Thoracic aorta (tissue), 2 donors: Measurements from ENCODE around the gene CACNG5. TPM values are rescaled to one million over a fixed set of nuclear protein-coding genes. Genes with fewer than 3 reads are reported as not detected.

Experiments
- ATAC-seq: fragments of 150-250 bp; one replicate; pipeline ENCODE4 v1.8.0; 2017; ENCODE audit warnings: low read depth; ENCODE audit not compliant: insufficient number of reproducible peaks, low FRiP score
- DNase-seq: peaks from one replicate; pipeline ENCODE4 v3.0.0-alpha.2; 2020; ENCODE audit warnings: low spot score
- H3K27ac ChIP-seq, 2 donors: fragments of 200-600 bp; sonication (generic); 1 replicate in 1 of 2; 2 replicates in 1 of 2; pipeline ENCODE4 v1.5.1; 2016; ENCODE audit warnings: mild to moderate bottlenecking in 2 of 2, moderate library complexity in 2 of 2
- H3K27me3 ChIP-seq: fragments of 200-600 bp; sonication (generic); replicated peaks from 2 replicates; pipeline ENCODE4 v1.6.0; 2016; ENCODE audit warnings: mild to moderate bottlenecking; ENCODE audit not compliant: insufficient read depth
- H3K36me3 ChIP-seq: fragments of 200-600 bp; sonication (generic); one replicate; pipeline ENCODE4 v1.5.1; 2016
- H3K4me1 ChIP-seq, 2 donors: fragments of 200-600 bp; sonication (generic); 1 replicate in 1 of 2; 2 replicates in 1 of 2; pipeline versions ENCODE4 v1.5.1 to v1.6.0; 2016; ENCODE audit warnings: low read depth in 2 of 2, mild to moderate bottlenecking in 1 of 2; ENCODE audit not compliant: control insufficient read depth in 1 of 2
- H3K4me3 ChIP-seq: fragments of 200-600 bp; sonication (generic); 2 replicates; pipeline ENCODE4 v1.5.1; 2016; ENCODE audit warnings: mild to moderate bottlenecking
- H3K9me3 ChIP-seq: fragments of 200-600 bp; sonication (generic); 2 replicates; pipeline ENCODE4 v1.5.1; 2016
- total RNA-seq, 2 donors: library from RNA; depleted of rRNA; stranded (reverse); fragments of >200 nt; gene quantifications; one replicate each; pipeline versions ENCODE4 v1.1.0 to v1.2.3, GENCODE V29; 2016
- TF ChIP-seq, protein P1 (sequence below): fragments of 200-600 bp; sonication (generic); IDR thresholded peaks from one replicate; pipeline ENCODE4 v1.5.1; 2019; ENCODE audit warnings: antibody characterized with exemption

CACNG5 gene
- total RNA-seq, 2 donors from 2014 or later, result not detected

DNA sequence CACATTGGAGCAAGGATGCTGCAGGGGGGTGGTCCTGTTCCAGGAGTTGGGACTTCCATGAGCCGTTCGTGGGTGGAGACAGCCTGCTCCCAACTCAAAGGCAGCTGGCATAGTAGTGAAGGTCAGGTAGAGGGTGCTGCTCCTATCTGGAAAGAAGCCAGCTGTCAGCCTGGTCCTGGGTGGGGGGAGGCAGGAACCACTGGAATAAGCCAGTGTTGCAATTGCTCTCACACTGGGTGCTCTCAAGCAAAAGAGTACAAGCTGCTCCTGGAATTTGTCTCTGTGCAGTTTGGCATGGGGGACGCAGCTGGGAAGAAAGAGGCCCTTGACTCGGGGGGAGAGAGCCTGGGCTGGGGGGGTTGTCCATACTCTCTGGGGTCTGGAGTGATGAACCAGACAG lies 8.7 kb downstream of the CACNG5 start:
- Histone ChIP-seq H3K9me3 (no peaks in the 10 kb centered on the region), H3K4me3 (no peak overlapping the region), H3K4me1 (no peaks in the 10 kb centered on the region), H3K36me3 (no peaks in the 10 kb centered on the region), H3K27me3 (no peaks in the 10 kb centered on the region), H3K27ac (no peak overlapping the region)
- TF ChIP-seq, protein P1, sequence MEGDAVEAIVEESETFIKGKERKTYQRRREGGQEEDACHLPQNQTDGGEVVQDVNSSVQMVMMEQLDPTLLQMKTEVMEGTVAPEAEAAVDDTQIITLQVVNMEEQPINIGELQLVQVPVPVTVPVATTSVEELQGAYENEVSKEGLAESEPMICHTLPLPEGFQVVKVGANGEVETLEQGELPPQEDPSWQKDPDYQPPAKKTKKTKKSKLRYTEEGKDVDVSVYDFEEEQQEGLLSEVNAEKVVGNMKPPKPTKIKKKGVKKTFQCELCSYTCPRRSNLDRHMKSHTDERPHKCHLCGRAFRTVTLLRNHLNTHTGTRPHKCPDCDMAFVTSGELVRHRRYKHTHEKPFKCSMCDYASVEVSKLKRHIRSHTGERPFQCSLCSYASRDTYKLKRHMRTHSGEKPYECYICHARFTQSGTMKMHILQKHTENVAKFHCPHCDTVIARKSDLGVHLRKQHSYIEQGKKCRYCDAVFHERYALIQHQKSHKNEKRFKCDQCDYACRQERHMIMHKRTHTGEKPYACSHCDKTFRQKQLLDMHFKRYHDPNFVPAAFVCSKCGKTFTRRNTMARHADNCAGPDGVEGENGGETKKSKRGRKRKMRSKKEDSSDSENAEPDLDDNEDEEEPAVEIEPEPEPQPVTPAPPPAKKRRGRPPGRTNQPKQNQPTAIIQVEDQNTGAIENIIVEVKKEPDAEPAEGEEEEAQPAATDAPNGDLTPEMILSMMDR, result no peak
- DNase-seq, result no peak
- no peak for ATAC-seq

DNA sequence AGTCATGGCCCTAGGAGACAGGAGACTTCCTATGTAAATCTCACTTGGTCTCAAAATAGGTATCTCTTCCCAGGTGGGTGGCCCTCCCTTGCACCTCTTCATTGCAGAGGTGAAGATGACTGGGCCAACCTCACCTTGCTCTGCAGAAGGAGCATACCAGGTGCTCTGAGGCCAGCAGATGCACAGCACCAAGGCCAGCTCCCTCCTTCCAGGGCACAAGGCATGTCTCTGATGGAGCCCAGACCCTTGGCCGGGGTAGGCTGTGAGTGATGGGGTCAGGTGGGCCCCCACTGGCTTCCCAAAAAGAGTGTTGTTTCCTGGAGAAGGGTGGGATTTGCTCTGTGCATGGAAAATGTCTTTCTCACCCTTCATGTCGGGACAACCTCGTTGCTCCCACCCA lies 12.8 kb downstream of the CACNG5 start:
- ATAC-seq (no peak), DNase-seq (no peak)
- Histone ChIP-seq H3K27ac (no peak overlapping the region), H3K27me3 (no peaks in the 10 kb centered on the region), H3K4me3 (no peak overlapping the region), H3K9me3 (no peaks in the 10 kb centered on the region), H3K36me3 (no peaks in the 10 kb centered on the region), H3K4me1 (no peaks in the 10 kb centered on the region)
- TF ChIP-seq, protein P1, result no peak

DNA sequence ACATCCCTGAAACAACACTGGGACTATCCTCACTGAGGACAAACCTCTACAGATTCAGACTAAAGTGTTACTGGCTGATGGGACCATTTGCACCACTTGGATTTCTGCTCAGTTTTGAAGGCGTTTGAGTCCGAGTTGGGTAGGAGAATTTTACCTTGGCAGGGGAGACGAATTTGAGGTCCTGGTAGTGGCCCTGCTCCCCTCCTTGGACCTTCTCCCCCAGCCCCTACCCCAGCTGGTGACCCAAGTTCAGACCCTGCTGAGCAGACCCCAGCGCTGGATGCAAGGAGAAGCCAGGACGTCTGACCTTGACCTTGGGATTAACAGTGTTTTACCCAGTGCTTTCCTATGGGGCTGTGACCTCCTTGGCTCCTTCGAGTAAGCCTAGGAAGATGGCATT lies 13.6 kb downstream of the CACNG5 start:
- TF ChIP-seq, protein P1, result no peak
- Histone ChIP-seq H3K36me3 (no peaks in the 10 kb centered on the region), H3K4me1 (no peaks in the 10 kb centered on the region), H3K27ac (no peak overlapping the region), H3K9me3 (no peaks in the 10 kb centered on the region), H3K27me3 (no peaks in the 10 kb centered on the region), H3K4me3 (no peak overlapping the region)
- ATAC-seq, result no peak
- no peak for DNase-seq

DNA sequence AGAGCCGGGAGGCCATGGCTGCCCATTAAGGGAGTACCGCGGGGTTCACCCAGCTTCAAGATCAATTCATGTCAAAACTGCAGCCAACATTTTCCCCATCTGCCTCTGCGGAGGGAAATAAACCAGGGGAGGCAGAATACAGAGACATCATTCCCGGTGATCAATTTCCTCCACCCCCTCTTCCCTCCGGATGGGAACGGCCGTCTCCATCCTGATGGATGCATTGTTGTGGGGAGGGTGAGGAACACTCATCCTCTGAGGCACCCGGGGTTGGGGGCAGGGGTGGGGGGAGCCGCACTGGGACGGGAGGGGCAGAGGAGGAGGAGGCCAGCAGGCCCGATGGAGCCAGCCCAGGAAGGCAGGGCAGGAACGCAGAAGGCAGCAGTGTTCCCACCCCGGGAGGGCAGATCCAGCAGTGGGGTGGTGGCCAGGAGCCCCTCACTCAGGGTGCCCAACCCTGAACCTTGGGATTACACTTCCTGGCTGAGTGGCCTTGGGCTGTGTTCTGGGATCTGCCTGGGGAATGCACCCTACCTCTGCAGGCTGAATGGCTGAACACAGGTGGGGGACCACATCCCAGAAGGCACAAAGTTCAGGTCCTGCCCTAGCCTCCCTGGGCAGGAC lies 14.2 kb downstream of the CACNG5 start:
- no peaks in the 10 kb centered on the region for H3K36me3 ChIP-seq
- DNase-seq (no peak), ATAC-seq (no peak)
- no peak overlapping the region for H3K27ac ChIP-seq
- no peak overlapping the region for H3K4me3 ChIP-seq
- no peaks in the 10 kb centered on the region for H3K4me1 ChIP-seq
- TF ChIP-seq, protein P1, result no peak
- H3K9me3 ChIP-seq, result no peaks in the 10 kb centered on the region
- no peaks in the 10 kb centered on the region for H3K27me3 ChIP-seq

DNA sequence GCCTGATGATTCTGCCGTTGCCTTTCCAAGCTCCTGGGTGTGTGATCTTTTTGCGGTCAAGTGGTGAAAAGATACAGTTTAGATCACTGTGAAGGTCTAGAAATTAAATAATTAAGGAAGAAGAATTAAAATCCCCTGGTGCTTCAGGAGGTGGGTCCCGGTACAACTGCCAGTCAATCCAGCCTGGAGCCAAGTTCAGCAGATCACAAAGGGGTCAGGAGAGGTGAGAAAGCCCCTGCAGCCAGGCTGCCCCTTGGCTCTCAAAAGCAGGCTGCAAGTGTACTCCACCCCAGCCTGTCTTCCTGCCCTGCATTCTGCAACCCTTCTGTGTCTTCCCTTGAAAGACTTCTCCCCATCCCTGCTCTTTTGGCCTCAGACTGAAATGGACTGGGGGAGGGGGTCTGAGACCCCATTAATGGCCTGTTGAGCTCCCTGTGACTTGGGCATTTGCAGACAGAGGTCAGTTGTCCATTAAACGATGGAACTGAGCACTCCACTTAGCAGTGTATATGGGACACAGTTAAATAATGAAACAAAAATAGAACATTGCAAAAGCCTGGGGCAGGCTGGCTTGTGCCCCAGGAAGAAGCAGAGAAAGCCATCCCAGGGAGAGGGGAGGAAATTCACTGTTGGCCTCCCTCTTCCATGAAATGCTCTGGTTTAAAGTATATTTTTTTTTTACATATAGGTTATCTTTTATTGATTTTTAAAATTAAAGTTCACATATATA lies 15.1 kb downstream of the CACNG5 start:
- Histone ChIP-seq H3K9me3 (no peaks in the 10 kb centered on the region), H3K27ac (no peak overlapping the region), H3K27me3 (no peaks in the 10 kb centered on the region), H3K36me3 (no peaks in the 10 kb centered on the region), H3K4me1 (no peaks in the 10 kb centered on the region), H3K4me3 (no peak overlapping the region)
- ATAC-seq, result no peak
- DNase-seq, result no peak
- TF ChIP-seq, protein P1, result no peak
